ENCODE measurements around the gene RASGEF1B. TPM values are rescaled to one million over a fixed set of nuclear protein-coding genes. Genes with fewer than 3 reads are reported as not detected.

The RASGEF1B gene
- total and polyA plus RNA-seq, 2 of the 13 experiments (the other 11 are each of a cell fraction or from before 2014, with no cell fraction given): 0.04 TPM

- TF ChIP-seq ARID3A (IDR thresholded peaks at IDR 0.05; ENCODE audit: low read depth, low read length) (no peak), ZNF484 (CRISPR knock-in tag; IDR thresholded peaks at IDR 0.05; ENCODE audit: borderline replicate concordance, low read depth) (no peak), TERF1 (CRISPR knock-in tag; IDR thresholded peaks at IDR 0.05) (no peak), ZNF317 (CRISPR knock-in tag; IDR thresholded peaks at IDR 0.05) (no peak), CSRNP2 (CRISPR knock-in tag; conservative IDR thresholded peaks at IDR 0.05; ENCODE audit: low read depth) (no peak)
Measured at GRCh38 chr4:81499840-81500239, 28.1 kb upstream of the RASGEF1B start (continued).

GRCh38 chr4:81498551-81499099 is 26.9 kb upstream of the RASGEF1B start:
- Histone ChIP-seq H4K20me1 (ENCODE audit: insufficient read depth, low read length) (no peaks in the 10 kb centered on the region), H3K4me1 (ENCODE audit: insufficient read depth, low read length) (no peaks in the 10 kb centered on the region), H3K4me2 (ENCODE audit: low read depth, low read length) (no peak overlapping the region), H3K27ac (ENCODE audit: extremely low read length, insufficient read depth, low read length) (no peak overlapping the region), H3K79me2 (ENCODE audit: insufficient read depth, low read length) (no peaks in the 10 kb centered on the region), H3K4me3 (replicated peaks in 1 of 3; ENCODE audit: insufficient read depth in 1 of 3, low read depth in 2 of 3, low read length in 3 of 3) (no peak overlapping the region), H3K9me3 (ENCODE audit: low read length) (no peaks in the 10 kb centered on the region), H3K9ac (ENCODE audit: insufficient read depth, low read depth, low read length) (no peak overlapping the region), H3K36me3 (replicated peaks in 1 of 2; ENCODE audit: control insufficient read depth in 1 of 2, insufficient read depth in 2 of 2, low read length in 2 of 2) (no peaks in the 10 kb centered on the region), H3K27me3 (ENCODE audit: control insufficient read depth in 1 of 2, insufficient read depth in 2 of 2, low read length in 2 of 2) (no peaks in the 10 kb centered on the region), H2AFZ (ENCODE audit: low read length) (no peak overlapping the region)
- WGBS (ENCODE audit: low lambda C conversion rate): 0% methylated on average over 1 of the region's 1 CpG
- intact Hi-C loops (cut with micrococcal nuclease; ENCODE audit: unreplicated experiment): no loop called here
- FAIRE-seq: no peak
- no peak for TF ChIP-seq ELF1 (CRISPR knock-in tag; IDR thresholded peaks at IDR 0.05)
- TF ChIP-seq YY1 (IDR thresholded peaks at IDR 0.05; ENCODE audit: insufficient read depth, insufficient replicate concordance, low read depth, low read length): no peak
- TF ChIP-seq ZNF547 (CRISPR knock-in tag; IDR thresholded peaks at IDR 0.05): no peak
- TF ChIP-seq ZNF660 (CRISPR knock-in tag; IDR thresholded peaks at IDR 0.05; ENCODE audit: borderline replicate concordance, low read depth): no peak
- no peak for TF ChIP-seq ZSCAN25 (CRISPR knock-in tag; IDR thresholded peaks at IDR 0.05)
- TF ChIP-seq NKX3-1 (CRISPR knock-in tag; IDR thresholded peaks at IDR 0.05): no peak
- no peak for TF ChIP-seq MEIS1 (CRISPR knock-in tag; IDR thresholded peaks at IDR 0.05; ENCODE audit: borderline replicate concordance)
- no TSS peak for BruUV-seq (replicated peaks)
- ChIA-PET POLR2A (no interaction called here), CTCF (ENCODE audit: low intra/inter-chr PET ratio, low total read pairs) (no interaction called here)
- in situ Hi-C loops (cut with HindIII; ENCODE audit: extremely low pct_ligation_motif_present, low pct_unique_long_range_greater_than_20kb): no loop called here
- no peak for DNase-seq (ENCODE audit: low spot score)
- no peak for ATAC-seq

All from HepG2 (cell line).